Liver (tissue), 9 donors: ENCODE measurements around the gene NQO2. TPM values are rescaled to one million over a fixed set of nuclear protein-coding genes. Genes with fewer than 3 reads are reported as not detected.

Experiments used
- DNase-seq: peaks from one replicate; pipeline ENCODE4 v3.0.0-alpha.2; 2017; ENCODE audit warnings: low spot score
- H3K27ac ChIP-seq, 2 donors: one replicate each; pipeline ENCODE4 v1.7.0; 2013; ENCODE audit warnings: inconsistent platforms in 2 of 2, low read length in 2 of 2, control low read depth in 1 of 2, low read depth in 1 of 2, mild to moderate bottlenecking in 1 of 2
- H3K27me3 ChIP-seq, 4 donors: one replicate each; pipeline versions ENCODE4 v1.6.1 to v1.7.0; 2013; ENCODE audit warnings: low read length in 3 of 4, inconsistent platforms in 1 of 4, mild to moderate bottlenecking in 1 of 4, moderate library complexity in 1 of 4; ENCODE audit not compliant: control insufficient read depth in 4 of 4, insufficient read depth in 4 of 4
- H3K36me3 ChIP-seq, 4 donors: one replicate each; pipeline versions ENCODE4 v1.6.1 to v1.7.0; 2013; ENCODE audit warnings: low read length in 3 of 4, mild to moderate bottlenecking in 3 of 4, low read depth in 1 of 4, moderate library complexity in 1 of 4; ENCODE audit not compliant: control insufficient read depth in 4 of 4, insufficient read depth in 3 of 4
- H3K4me1 ChIP-seq, 4 donors: one replicate each; pipeline versions ENCODE4 v1.6.1 to v1.7.0; 2013; ENCODE audit warnings: low read length in 3 of 4, mild to moderate bottlenecking in 3 of 4, moderate library complexity in 1 of 4; ENCODE audit not compliant: control insufficient read depth in 4 of 4, insufficient read depth in 4 of 4
- H3K4me3 ChIP-seq, 3 donors: one replicate each; pipeline versions ENCODE4 v1.6.1 to v1.7.0; 2013; ENCODE audit warnings: low read length in 3 of 3, control low read depth in 1 of 3, low read depth in 1 of 3, mild to moderate bottlenecking in 1 of 3
- H3K9ac ChIP-seq, 2 donors: one replicate each; pipeline ENCODE4 v1.7.0; 2013; ENCODE audit warnings: low read length in 2 of 2, mild to moderate bottlenecking in 2 of 2, moderate library complexity in 2 of 2, control low read depth in 1 of 2, low read depth in 1 of 2
- H3K9me3 ChIP-seq, 4 donors: one replicate each; pipeline versions ENCODE4 v1.6.1 to v1.7.0; 2013; ENCODE audit warnings: low read length in 3 of 4; ENCODE audit not compliant: control insufficient read depth in 4 of 4
- ATF3 ChIP-seq: IDR thresholded peaks from 2 replicates; pipeline ENCODE4 v1.6.1; 2016; ENCODE audit warnings: antibody characterized with exemption
- CTCF ChIP-seq: fragments of 150-350 bp; IDR thresholded peaks from 2 replicates; pipeline ENCODE4 v1.5.1; 2017; ENCODE audit warnings: improper control_type of control experiment, low read depth, low read length; ENCODE audit not compliant: missing input control
- EGR1 ChIP-seq, 2 donors: IDR thresholded peaks; 2 replicates each; pipeline ENCODE4 v1.6.1; 2016 to 2018; ENCODE audit warnings: antibody characterized with exemption in 2 of 2, low read depth in 2 of 2
- FOXA1 ChIP-seq: IDR thresholded peaks from 2 replicates; pipeline ENCODE4 v1.6.1; 2016; ENCODE audit warnings: antibody characterized with exemption
- FOXA2 ChIP-seq: IDR thresholded peaks from 2 replicates; pipeline ENCODE4 v1.6.1; 2016; ENCODE audit warnings: antibody characterized with exemption
- GABPA ChIP-seq, 2 donors: IDR thresholded peaks in 1 of 2; conservative IDR thresholded peaks in 1 of 2; 2 replicates each; pipeline ENCODE4 v1.6.1; 2016; ENCODE audit warnings: antibody characterized with exemption in 2 of 2, mild to moderate bottlenecking in 1 of 2, moderate library complexity in 1 of 2
- HNF4A ChIP-seq, 2 donors: conservative IDR thresholded peaks; 2 replicates each; pipeline ENCODE4 v1.6.1; 2016; ENCODE audit warnings: antibody characterized with exemption in 2 of 2, mild to moderate bottlenecking in 2 of 2
- HNF4G ChIP-seq: IDR thresholded peaks from 2 replicates; pipeline ENCODE4 v1.6.1; 2016; ENCODE audit warnings: antibody characterized with exemption
- JUND ChIP-seq, 2 donors: IDR thresholded peaks; 2 replicates each; pipeline ENCODE4 v1.6.1; 2016; ENCODE audit warnings: antibody characterized with exemption in 2 of 2
- MAX ChIP-seq: IDR thresholded peaks from 2 replicates; pipeline ENCODE4 v1.6.1; 2016; ENCODE audit warnings: antibody characterized with exemption
- NR2F2 ChIP-seq: IDR thresholded peaks from 2 replicates; pipeline ENCODE4 v1.6.1; 2016; ENCODE audit warnings: antibody characterized with exemption
- RAD21 ChIP-seq, 2 donors: IDR thresholded peaks; 2 replicates each; pipeline ENCODE4 v1.6.1; 2016; ENCODE audit warnings: antibody characterized with exemption in 2 of 2, mild to moderate bottlenecking in 2 of 2
- REST ChIP-seq: IDR thresholded peaks from 2 replicates; pipeline ENCODE4 v1.6.1; 2016; ENCODE audit warnings: antibody characterized with exemption, mild to moderate bottlenecking
- TAF1 ChIP-seq: conservative IDR thresholded peaks from 2 replicates; pipeline ENCODE4 v1.6.1; 2016; ENCODE audit warnings: antibody characterized with exemption, mild to moderate bottlenecking
- YY1 ChIP-seq: IDR thresholded peaks from 2 replicates; pipeline ENCODE4 v1.6.1; 2016; ENCODE audit warnings: antibody characterized with exemption, mild to moderate bottlenecking
- ZBTB33 ChIP-seq: IDR thresholded peaks from 2 replicates; pipeline ENCODE4 v1.6.1; 2016; ENCODE audit warnings: antibody characterized with exemption
- WGBS: extraction: QIAGEN DNeasy Blood & Tissue Kit; methylation state at CpG from one replicate; pipeline ENCODE4 v1.1.7; 2013; 5-methylcytosine and 5-hydroxymethylcytosine counted together
- polyA plus RNA-seq, 2 donors: library from polyadenylated mRNA; stranded (reverse) in 1 of 2; unstranded in 1 of 2; fragments of 200-250 nt in 1 of 2; fragments of >200 nt in 1 of 2; fragmentation: Nextera tagmentation in 1 of 2; extraction: Ambion mirVana in 1 of 2; gene quantifications; one replicate each; pipeline versions ENCODE4 v1.2.1 to v1.2.3, GENCODE V29; 2013 to 2015
- total RNA-seq, 2 donors: library from RNA; depleted of rRNA; stranded (reverse); fragments of >200 nt; gene quantifications; one replicate each; pipeline ENCODE4 v1.2.3, GENCODE V29; 2014
- donor health status: healthy.
- donor health status: healthy.
- donor health status: healthy.
- donor health status: healthy.
- donor health status: healthy.

The NQO2 gene
- total and polyA plus RNA-seq, 4 donors: 11.5 to 127 (median 92.7) TPM

- DNase-seq: no peak
- Histone ChIP-seq H3K4me1 (peaks cover 0 to 19% (median 7%) of the 10 kb centered on the region in 4 donors), H3K27ac (no peak overlapping the region), H3K9me3 (no peaks in the 10 kb centered on the region), H3K9ac (no peak overlapping the region), H3K4me3 (peak overlapping the region in 1 of 3 donors; percentile 68), H3K36me3 (no peaks in the 10 kb centered on the region), H3K27me3 (no peaks in the 10 kb centered on the region)
- WGBS: 81% methylated on average over 17 of the region's 17 CpGs
- no peak for TF ChIP-seq EGR1 (IDR thresholded peaks at IDR 0.05; ENCODE audit: low read depth in 2 of 2)
- TF ChIP-seq JUND (IDR thresholded peaks at IDR 0.05): no peak
- no peak for TF ChIP-seq ATF3
- TF ChIP-seq YY1: no peak
- TF ChIP-seq MAX: no peak
- TF ChIP-seq HNF4A (conservative IDR thresholded peaks at IDR 0.05): no peak
- TF ChIP-seq HNF4G: no peak
- TF ChIP-seq ZBTB33: no peak
- TF ChIP-seq REST: no peak
- no peak for TF ChIP-seq TAF1
- no peak for TF ChIP-seq NR2F2
- no peak for TF ChIP-seq RAD21 (IDR thresholded peaks at IDR 0.05)
- no peak for TF ChIP-seq FOXA2
- no peak for TF ChIP-seq CTCF
- TF ChIP-seq GABPA (IDR thresholded peaks at IDR 0.05 in 1 of 2, conservative IDR thresholded peaks at IDR 0.05 in 1 of 2): no peak
- TF ChIP-seq FOXA1: no peak
These were observed 53.0 kb downstream of the NQO2 start for GRCh38 chr6:3052481-3053230.
